ENCODE results near the gene ITGA5. TPM values are rescaled to one million over a fixed set of nuclear protein-coding genes. Genes with fewer than 3 reads are reported as not detected.
A peak's percentile ranks its signal among the peaks of the same experiment; 100 is the strongest.

ITGA5 gene
- total RNA-seq, 1 donor from 2014 or later = 20.1 TPM

- Mint-ChIP-seq H3K4me3 (no peak within 1 kb of the TSS), H3K27ac (ENCODE audit: unreplicated experiment) (no peak within 1 kb of the TSS), H3K4me1 (peaks cover 16% of the 10 kb centered on the region), H3K9me3 (no peaks in the 10 kb centered on the region), H3K27me3 (ENCODE audit: low read depth) (peaks cover 4% of the 10 kb centered on the region), H3K36me3 (ENCODE audit: low read depth) (no peaks in the 10 kb centered on the region)
- no peak for DNase-seq (ENCODE audit: low read depth, low spot score)
- TF ChIP-seq CTCF (conservative IDR thresholded peaks at IDR 0.05) = no peak
These were observed 54.7 kb downstream of the ITGA5 start, which contains the start of gene GPR84 for GRCh38 chr12:54364413-54364812. GPR84 (minus strand) TSS chr12:54364486; CDS start chr12:54363851, 635 bp downstream.

GRCh38 chr12:54363618-54364017 lies 55.4 kb downstream of the ITGA5 start:
- H3K36me3 Mint-ChIP-seq (ENCODE audit: low read depth) = no peaks in the 10 kb centered on the region
- no peaks in the 10 kb centered on the region for H3K9me3 Mint-ChIP-seq
- no peaks in the 10 kb centered on the region for H3K27me3 Mint-ChIP-seq (ENCODE audit: low read depth)

DNA sequence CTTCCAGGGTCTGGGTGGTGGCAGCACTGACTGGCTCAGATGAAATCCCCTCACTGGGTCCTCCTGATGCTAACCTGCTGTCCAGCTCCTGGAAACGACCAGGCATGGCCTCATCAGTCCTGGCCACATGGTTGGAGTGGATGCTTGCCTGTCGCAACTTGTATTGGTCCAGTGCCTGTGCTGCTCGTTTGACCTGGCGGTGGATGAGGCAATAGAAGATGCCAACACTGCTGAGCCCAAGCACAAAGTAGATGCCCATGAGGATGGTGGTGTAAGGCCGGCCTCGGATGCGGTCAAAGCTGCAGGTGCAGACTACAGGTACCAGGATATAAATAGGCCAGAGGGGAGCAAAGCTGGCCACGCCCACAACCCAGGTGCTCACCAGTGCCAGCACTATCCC lies 56.0 kb downstream of the ITGA5 start:
- Mint-ChIP-seq H3K27me3 (ENCODE audit: low read depth) (no peaks in the 10 kb centered on the region), H3K36me3 (ENCODE audit: low read depth) (no peaks in the 10 kb centered on the region), H3K4me3 (no peak overlapping the region), H3K9me3 (no peaks in the 10 kb centered on the region), H3K27ac (ENCODE audit: unreplicated experiment) (no peak overlapping the region), H3K4me1 (peaks cover 2% of the 10 kb centered on the region)
- no peak for TF ChIP-seq CTCF (conservative IDR thresholded peaks at IDR 0.05)
- no peak for DNase-seq (ENCODE audit: low read depth, low spot score)

More at GRCh38 chr12:54363618-54364017, 55.4 kb downstream of the ITGA5 start:
- TF ChIP-seq CTCF (conservative IDR thresholded peaks at IDR 0.05) = no peak
- peaks cover 8% of the 10 kb centered on the region for H3K4me1 Mint-ChIP-seq
- DNase-seq (ENCODE audit: low read depth, low spot score) = no peak
- H3K4me3 Mint-ChIP-seq = no peak overlapping the region
- H3K27ac Mint-ChIP-seq (ENCODE audit: unreplicated experiment) = no peak overlapping the region

GRCh38 chr12:54360717-54361456 lies 58.2 kb downstream of the ITGA5 start:
- TF ChIP-seq CTCF (conservative IDR thresholded peaks at IDR 0.05) = peak; percentile 95
- Mint-ChIP-seq H3K9me3 (no peaks in the 10 kb centered on the region), H3K4me1 (no peaks in the 10 kb centered on the region), H3K27me3 (ENCODE audit: low read depth) (no peaks in the 10 kb centered on the region), H3K4me3 (peak overlapping the region; percentile 86), H3K27ac (ENCODE audit: unreplicated experiment) (peak overlapping the region; percentile 3), H3K36me3 (ENCODE audit: low read depth) (no peaks in the 10 kb centered on the region)
- peak; percentile 88 for DNase-seq (ENCODE audit: low read depth, low spot score)

DNA sequence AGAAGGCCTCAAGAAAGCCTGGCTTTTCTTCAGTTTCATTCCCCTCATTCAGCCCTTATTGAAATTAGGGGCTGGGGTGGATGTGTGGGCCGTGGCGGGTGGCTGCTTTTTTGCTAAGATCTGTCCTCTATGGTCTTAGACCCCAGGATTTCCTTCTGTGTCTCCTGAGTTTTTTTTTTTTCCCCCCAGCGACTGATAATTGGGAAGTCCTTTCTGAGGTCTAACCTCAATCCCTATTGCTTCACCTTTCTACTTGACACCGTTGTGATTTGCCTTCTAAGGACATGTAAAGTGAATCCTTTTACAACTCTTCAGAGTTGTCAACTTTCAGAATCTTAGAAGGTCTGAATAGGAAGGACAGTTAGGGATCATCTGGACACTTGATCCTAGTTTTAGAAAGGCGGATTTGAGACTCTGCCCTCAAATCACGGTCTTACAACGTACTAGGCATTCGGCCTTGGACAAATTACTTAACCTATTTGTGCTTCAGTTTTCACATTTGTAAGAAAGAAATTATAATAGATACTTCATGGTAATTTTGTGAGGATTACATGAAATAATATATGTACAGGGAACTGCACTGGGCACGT lies 59.2 kb downstream of the ITGA5 start:
- no peak for DNase-seq (ENCODE audit: low read depth, low spot score)
- no peak for TF ChIP-seq CTCF (conservative IDR thresholded peaks at IDR 0.05)
- peak overlapping the region; percentile 86 for H3K4me3 Mint-ChIP-seq
- H3K9me3 Mint-ChIP-seq = no peaks in the 10 kb centered on the region
- H3K36me3 Mint-ChIP-seq (ENCODE audit: low read depth) = no peaks in the 10 kb centered on the region
- no peaks in the 10 kb centered on the region for H3K4me1 Mint-ChIP-seq
- H3K27ac Mint-ChIP-seq (ENCODE audit: unreplicated experiment) = peak overlapping the region; percentile 47
- H3K27me3 Mint-ChIP-seq (ENCODE audit: low read depth) = no peaks in the 10 kb centered on the region
